Measurements from ENCODE around the gene SIN3B. TPM values are rescaled to one million over a fixed set of nuclear protein-coding genes. Genes with fewer than 3 reads are reported as not detected.

Gene SIN3B
- polyA plus RNA-seq, 2 of the 4 experiments (the other 2 are of a cell fraction), result 12.2 to 21.3 TPM

- POLR2A ChIA-PET, result interaction anchor here (0.6 kb wide), 1 partner anchor 94 kb away, joined by 3 read pairs; no protein-coding TSS in a partner anchor
- Histone ChIP-seq H3K9me3 (no peaks in the 10 kb centered on the region), H3K4me2 (peak overlapping the region; percentile 53), H3K4me3 (peak overlapping the region; percentile 33; the same call in 2 of the 3 replicates), H3K4me1 (no peaks in the 10 kb centered on the region), H3K27ac (0 out of 6 replicates have a peak overlapping the region, but pooled peaks of 1 of the 2 experiments have one; percentile 18)
- ATAC-seq, result peak; percentile 64 to 77
- no peak for TF ChIP-seq RFX5 (IDR thresholded peaks at IDR 0.05)
- TF ChIP-seq NFE2L2 (conservative IDR thresholded peaks at IDR 0.05; ENCODE audit: low read length), result no peak
- no peak for TF ChIP-seq CHD4 (IDR thresholded peaks at IDR 0.05; ENCODE audit: borderline replicate concordance)
- TF ChIP-seq RCOR1 (IDR thresholded peaks at IDR 0.05; ENCODE audit: low read depth, low read length), result no peak
- TF ChIP-seq KDM1A (IDR thresholded peaks at IDR 0.05; ENCODE audit: low read depth), result no peak
- no peak for TF ChIP-seq NPAS2 (CRISPR knock-in tag; IDR thresholded peaks at IDR 0.05; ENCODE audit: borderline replicate concordance)
- TF ChIP-seq FOSB (CRISPR knock-in tag; IDR thresholded peaks at IDR 0.05), result no peak
- no peak for TF ChIP-seq POLR2AphosphoS2 (conservative IDR thresholded peaks at IDR 0.05; ENCODE audit: low read length)
- TF ChIP-seq RNF2 (IDR thresholded peaks at IDR 0.05; ENCODE audit: borderline replicate concordance, low read depth), result no peak
- no peak for TF ChIP-seq ZFP36 (IDR thresholded peaks at IDR 0.05; ENCODE audit: borderline replicate concordance, partially characterized antibody)
- TF ChIP-seq ELK1 (IDR thresholded peaks at IDR 0.05; ENCODE audit: low read depth, low read length), result no peak
- no peak for TF ChIP-seq NR3C1 (IDR thresholded peaks at IDR 0.05)
- TF ChIP-seq MAZ (IDR thresholded peaks at IDR 0.05; ENCODE audit: borderline replicate concordance, low read depth, low read length), result no peak
- TF ChIP-seq CHD2 (IDR thresholded peaks at IDR 0.05; ENCODE audit: low read length, partially characterized antibody), result no peak
- TF ChIP-seq POLR2A (IDR thresholded peaks at IDR 0.05; ENCODE audit: low read length), result no peak
- TF ChIP-seq MAX (IDR thresholded peaks at IDR 0.05), result no peak
- no peak for TF ChIP-seq CBX8 (IDR thresholded peaks at IDR 0.05)
- TF ChIP-seq HOXB13 (CRISPR knock-in tag; IDR thresholded peaks at IDR 0.05; ENCODE audit: low read depth), result no peak
- no peak for TF ChIP-seq ZC3H11A (IDR thresholded peaks at IDR 0.05)
- TF ChIP-seq EHF (CRISPR knock-in tag; IDR thresholded peaks at IDR 0.05), result no peak
- FAIRE-seq, result no peak
- 82% methylated on average over 26 of the region's 68 CpGs for WGBS (ENCODE audit: missing lambda C conversion rate)
- DNase-seq (ENCODE audit: low read depth in 1 of 2, low spot score in 1 of 2), result peak; percentile 65 to 80
- CTCF ChIA-PET, result interaction anchor here (0.6 kb wide), 1 partner anchor 106 kb away, joined by 3 read pairs; no protein-coding TSS in a partner anchor
Observed at GRCh38 chr19:16897029-16897855, 68.0 kb downstream of the SIN3B start.

GRCh38 chr19:16897856-16898161 lies 68.6 kb downstream of the SIN3B start:
- no peak overlapping the region for H3K4me2 ChIP-seq
- FAIRE-seq, result no peak
- WGBS (ENCODE audit: missing lambda C conversion rate), result 93% methylated on average over 30 of the region's 30 CpGs
- no peak overlapping the region for H3K4me3 ChIP-seq
- CTCF ChIA-PET, result interaction anchor here (0.6 kb wide), 1 partner anchor 107 kb away, joined by 3 read pairs; no protein-coding TSS in a partner anchor
- POLR2A ChIA-PET, result interaction anchor here (0.6 kb wide), 1 partner anchor 95 kb away, joined by 3 read pairs; no protein-coding TSS in a partner anchor
- ATAC-seq, result no peak
- H3K4me1 ChIP-seq, result no peaks in the 10 kb centered on the region
- TF ChIP-seq CBX2 (IDR thresholded peaks at IDR 0.05; ENCODE audit: borderline replicate concordance, low read depth), result no peak
- no peak for TF ChIP-seq PBX3 (IDR thresholded peaks at IDR 0.05)
- no peak for TF ChIP-seq MAZ (IDR thresholded peaks at IDR 0.05; ENCODE audit: borderline replicate concordance, low read depth, low read length)
- no peak for TF ChIP-seq ZSCAN20 (CRISPR knock-in tag; IDR thresholded peaks at IDR 0.05)
- TF ChIP-seq CTCF (IDR thresholded peaks at IDR 0.05), result no peak
- no peak for TF ChIP-seq CEBPB (IDR thresholded peaks at IDR 0.05)
- TF ChIP-seq RCOR1 (IDR thresholded peaks at IDR 0.05; ENCODE audit: low read depth, low read length), result no peak
- no peaks in the 10 kb centered on the region for H3K9me3 ChIP-seq
- no peak overlapping the region for H3K27ac ChIP-seq
- no peak for DNase-seq (ENCODE audit: low read depth in 1 of 2, low spot score in 1 of 2)
